HepG2 (cell line): Measurements from ENCODE around the gene CCDC57. TPM values are rescaled to one million over a fixed set of nuclear protein-coding genes. Genes with fewer than 3 reads are reported as not detected.

Experiments used
- ATF5 ChIP-seq: sonication (generic); formaldehyde crosslinking; IDR thresholded peaks from 2 replicates; pipeline ENCODE4 v1.4.0; 2020; ENCODE audit warnings: mild to moderate bottlenecking, low read depth, missing genetic modification reagents
- CTCF ChIP-seq: sonication (generic); formaldehyde crosslinking; IDR thresholded peaks from 2 replicates; pipeline ENCODE4 v1.5.0; 2020; ENCODE audit warnings: mild to moderate bottlenecking, missing genetic modification reagents, moderate library complexity
- JUNB ChIP-seq: sonication (generic); formaldehyde crosslinking; IDR thresholded peaks from 2 replicates; pipeline ENCODE4 v1.8.0; 2022; ENCODE audit warnings: missing genetic modification reagents, mild to moderate bottlenecking, borderline replicate concordance
- KDM5B ChIP-seq: sonication (generic); formaldehyde crosslinking; IDR thresholded peaks from 2 replicates; pipeline ENCODE4 v1.4.0; 2020; ENCODE audit warnings: missing genetic modification reagents, mild to moderate bottlenecking, borderline replicate concordance
- LCORL ChIP-seq, 2 experiments: fragments of 450-650 bp in 1 of 2; sonication (generic) in 1 of 2; formaldehyde crosslinking in 1 of 2; IDR thresholded peaks; 2 replicates each; pipeline versions ENCODE4 v1.5.0 to v1.6.1; 2017 to 2020; ENCODE audit warnings: antibody characterized with exemption in 1 of 2, missing genetic modification reagents in 1 of 2
- MAFG ChIP-seq: sonication (generic); formaldehyde crosslinking; IDR thresholded peaks from 2 replicates; pipeline ENCODE4 v1.5.1; 2020; ENCODE audit warnings: mild to moderate bottlenecking, missing genetic modification reagents
- NRL ChIP-seq: sonication (generic); formaldehyde crosslinking; IDR thresholded peaks from 2 replicates; pipeline ENCODE4 v1.5.0; 2020; ENCODE audit warnings: missing genetic modification reagents, mild to moderate bottlenecking, moderate library complexity, borderline replicate concordance
- SOX13 ChIP-seq, 3 experiments: fragments of 450-650 bp in 1 of 3; sonication (generic) in 1 of 3; formaldehyde crosslinking in 1 of 3; IDR thresholded peaks in 2 of 3; conservative IDR thresholded peaks in 1 of 3; 2 replicates each; pipeline versions ENCODE4 v1.5.0 to v1.6.1; 2016 to 2020; ENCODE audit warnings: antibody characterized with exemption in 1 of 3, mild to moderate bottlenecking in 1 of 3, missing compliant biosample characterization in 1 of 3, missing genetic modification reagents in 1 of 3, moderate library complexity in 1 of 3
- THAP11 ChIP-seq: IDR thresholded peaks from 2 replicates; pipeline ENCODE4 v1.6.1; 2016; ENCODE audit warnings: missing biosample characterization, missing genetic modification reagents
- THRA ChIP-seq: sonication (generic); formaldehyde crosslinking; IDR thresholded peaks from 2 replicates; pipeline ENCODE4 v1.4.0; 2020; ENCODE audit warnings: missing genetic modification reagents, borderline replicate concordance
- ZBED4 ChIP-seq: sonication (generic); formaldehyde crosslinking; IDR thresholded peaks from 2 replicates; pipeline ENCODE4 v1.4.0; 2020; ENCODE audit warnings: missing genetic modification reagents, borderline replicate concordance
- ZFP41 ChIP-seq: sonication (generic); formaldehyde crosslinking; IDR thresholded peaks from 2 replicates; pipeline ENCODE4 v1.4.0; 2020; ENCODE audit warnings: mild to moderate bottlenecking, missing genetic modification reagents, borderline replicate concordance
- ZNF124 ChIP-seq: sonication (generic); formaldehyde crosslinking; IDR thresholded peaks from 2 replicates; pipeline ENCODE4 v1.4.0; 2020; ENCODE audit warnings: missing genetic modification reagents
- ZNF296 ChIP-seq: sonication (generic); formaldehyde crosslinking; conservative IDR thresholded peaks from 2 replicates; pipeline ENCODE4 v1.5.0; 2020; ENCODE audit warnings: mild to moderate bottlenecking, missing genetic modification reagents
- ZNF362 ChIP-seq: sonication (generic); formaldehyde crosslinking; IDR thresholded peaks from 2 replicates; pipeline ENCODE4 v1.4.0; 2020; ENCODE audit warnings: missing genetic modification reagents, mild to moderate bottlenecking, borderline replicate concordance
- ZNF569 ChIP-seq: sonication (generic); formaldehyde crosslinking; IDR thresholded peaks from 2 replicates; pipeline ENCODE4 v1.5.0; 2020; ENCODE audit warnings: mild to moderate bottlenecking, missing genetic modification reagents, moderate library complexity, borderline replicate concordance
- ZNF75D ChIP-seq: sonication (generic); formaldehyde crosslinking; IDR thresholded peaks from 2 replicates; pipeline ENCODE4 v1.8.1; 2023; ENCODE audit warnings: missing genetic modification reagents, mild to moderate bottlenecking, borderline replicate concordance
- ZNF782 ChIP-seq: sonication (generic); formaldehyde crosslinking; IDR thresholded peaks from 2 replicates; pipeline ENCODE4 v1.4.0; 2020; ENCODE audit warnings: missing genetic modification reagents, mild to moderate bottlenecking, borderline replicate concordance
- polyA plus RNA-seq, 8 experiments: library from polyadenylated mRNA; depleted of rRNA in 3 of 8; stranded (reverse) in 7 of 8; unstranded in 1 of 8; fragments of >200 nt; fragmentation: Illumina TruSeq in 4 of 8; extraction: Trizol in 4 of 8; gene quantifications; 2 replicates each; pipeline versions ENCODE4 v1.2.1 to v1.2.3, GENCODE V29; 2011 to 2016; ENCODE audit warnings: low read depth in 4 of 8, missing spikeins in 1 of 8, mixed read lengths in 1 of 8; ENCODE audit not compliant: insufficient read depth in 1 of 8
- total RNA-seq, 5 experiments: library from RNA; depleted of rRNA; stranded (reverse); fragments of >200 nt; fragmentation: Illumina TruSeq; extraction: Trizol; gene quantifications; 2 replicates each; pipeline ENCODE4 v1.2.3, GENCODE V29; 2016; ENCODE audit warnings: low read depth in 1 of 5

The CCDC57 gene
- total and polyA plus RNA-seq, 2 of the 13 experiments (the other 11 are each of a cell fraction or from before 2014, with no cell fraction given), result 59.3 to 59.9 TPM

- TF ChIP-seq CTCF (CRISPR knock-in tag) (no peak), ZNF124 (CRISPR knock-in tag) (no peak; the same call in 1 of the 2 replicates), NRL (CRISPR knock-in tag) (no peak), LCORL (IDR thresholded peaks at IDR 0.05) (no peak), LCORL (CRISPR knock-in tag; IDR thresholded peaks at IDR 0.05) (no peak), THRA (CRISPR knock-in tag) (no peak), SOX13 (IDR thresholded peaks at IDR 0.05) (peak; percentile 65; the same call in 1 of the 2 replicates), SOX13 (CRISPR knock-in tag; conservative IDR thresholded peaks at IDR 0.05 in 1 of 2, IDR thresholded peaks at IDR 0.05 in 1 of 2) (no peak), JUNB (no peak), ZFP41 (CRISPR knock-in tag) (no peak), ZBED4 (no peak), THAP11 (CRISPR knock-in tag) (0 out of 2 replicates have a peak, but pooled peaks have one; percentile 4), KDM5B (CRISPR knock-in tag) (peak; percentile 68; the same call in 1 of the 2 replicates), ZNF296 (CRISPR knock-in tag) (no peak), ZNF362 (CRISPR knock-in tag) (no peak), ZNF75D (no peak), ZNF569 (CRISPR knock-in tag) (peak; percentile 87), ATF5 (CRISPR knock-in tag) (no peak), ZNF782 (CRISPR knock-in tag) (no peak; the same call in 1 of the 2 replicates), MAFG (CRISPR knock-in tag) (no peak)
These were observed 28.0 kb upstream of the CCDC57 start (continued) for GRCh38 chr17:82240506-82241182.
